Colon (tissue), 2 donors: ENCODE data around the gene CPA4.

Source experiments
- FAIRE-seq: peaks from 2 replicates; lab custom pipeline; 2012; peaks lifted over from hg19 to GRCh38; lab: Jason Lieb, UNC
- donor health status: control.
- donor health status: control.

Gene CPA4

DNA sequence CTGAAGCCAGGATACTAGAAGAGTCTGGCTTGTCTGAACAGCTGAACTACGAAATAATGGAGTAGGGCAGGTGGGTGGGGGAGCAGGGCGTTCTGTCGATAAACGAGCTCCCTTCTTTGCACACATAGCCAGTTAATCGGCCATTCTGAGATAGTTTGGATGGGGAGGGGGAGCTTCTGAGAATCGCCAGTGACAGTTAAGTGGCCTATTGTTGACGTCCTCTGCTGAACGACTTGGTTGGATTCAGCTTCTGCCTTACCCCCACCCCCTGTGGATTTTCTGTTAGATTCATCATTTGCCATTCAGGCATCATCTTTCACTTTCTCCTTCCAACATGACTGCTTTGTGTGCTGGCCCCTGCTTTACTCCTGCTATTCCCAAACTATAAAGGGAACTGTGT lies 52.2 kb downstream of the CPA4 start:
- no peak for FAIRE-seq

GRCh38 chr7:130345725-130346124 lies 52.8 kb downstream of the CPA4 start:
- FAIRE-seq, result no peak

GRCh38 chr7:130346177-130346905 lies 53.4 kb downstream of the CPA4 start:
- FAIRE-seq, result no peak

DNA sequence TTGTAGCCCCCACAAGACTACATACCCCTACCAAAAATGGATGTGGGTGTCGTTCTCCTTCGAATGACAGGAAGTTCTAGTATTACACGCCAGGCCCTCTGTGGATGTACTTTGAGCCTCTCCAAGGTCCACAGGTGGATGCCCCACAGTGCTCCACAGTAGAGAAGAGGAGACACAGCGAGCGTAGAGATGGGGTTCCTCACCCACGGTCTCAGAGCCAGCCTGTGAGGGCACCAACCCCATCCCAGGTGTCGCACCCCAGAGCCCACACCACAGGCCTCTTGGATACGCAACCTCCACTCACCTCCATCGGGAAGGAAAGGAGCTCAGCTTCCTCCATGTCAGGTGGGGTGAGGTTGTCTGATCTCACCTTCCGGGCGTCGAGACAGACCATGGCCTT lies 54.0 kb downstream of the CPA4 start:
- no peak for FAIRE-seq

DNA sequence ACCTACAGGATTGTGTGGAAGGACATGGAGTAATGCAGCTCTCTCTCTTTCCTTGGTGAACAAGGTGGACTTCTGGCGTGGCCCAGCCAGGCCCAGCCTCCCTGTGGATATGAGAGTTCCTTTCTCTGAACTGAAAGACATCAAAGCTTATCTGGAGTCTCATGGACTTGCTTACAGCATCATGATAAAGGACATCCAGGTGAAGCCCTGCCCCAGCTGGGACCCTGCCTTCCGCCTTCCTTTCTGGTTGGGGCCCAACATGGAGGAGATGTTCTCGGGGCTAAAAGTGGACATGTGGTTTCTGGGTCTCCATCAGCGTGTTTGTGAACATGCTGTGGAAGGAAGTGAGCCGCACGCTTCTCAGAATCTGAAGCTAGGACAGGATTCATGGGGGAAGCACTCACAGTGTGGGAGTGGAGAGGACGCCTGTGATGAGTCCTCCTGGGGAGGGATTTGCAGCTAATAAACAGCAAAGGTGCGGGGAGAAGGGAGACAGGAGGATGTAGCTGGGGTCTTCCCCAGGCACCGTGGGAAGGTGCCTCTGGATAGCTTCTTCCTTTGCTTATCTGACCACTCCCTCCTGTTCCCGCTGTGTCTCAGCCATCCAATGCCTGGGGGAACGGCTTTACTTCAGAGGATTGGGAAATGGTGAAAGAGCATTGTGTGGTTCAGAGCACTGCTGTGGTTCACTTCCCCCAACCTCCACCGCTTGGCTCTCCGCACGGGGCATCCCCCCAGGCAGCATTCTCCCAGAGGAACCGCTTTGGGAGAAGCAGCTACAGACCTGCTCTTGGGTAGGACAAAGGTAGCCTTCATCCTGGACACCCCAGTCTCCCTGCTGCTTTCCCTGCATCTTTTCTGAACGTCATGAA lies 57.2 kb downstream of the CPA4 start:
- FAIRE-seq, result no peak

GRCh38 chr7:130350945-130351790 lies 58.2 kb downstream of the CPA4 start:
- FAIRE-seq, result no peak

GRCh38 chr7:130351791-130352090 lies 58.8 kb downstream of the CPA4 start:
- no peak for FAIRE-seq

DNA sequence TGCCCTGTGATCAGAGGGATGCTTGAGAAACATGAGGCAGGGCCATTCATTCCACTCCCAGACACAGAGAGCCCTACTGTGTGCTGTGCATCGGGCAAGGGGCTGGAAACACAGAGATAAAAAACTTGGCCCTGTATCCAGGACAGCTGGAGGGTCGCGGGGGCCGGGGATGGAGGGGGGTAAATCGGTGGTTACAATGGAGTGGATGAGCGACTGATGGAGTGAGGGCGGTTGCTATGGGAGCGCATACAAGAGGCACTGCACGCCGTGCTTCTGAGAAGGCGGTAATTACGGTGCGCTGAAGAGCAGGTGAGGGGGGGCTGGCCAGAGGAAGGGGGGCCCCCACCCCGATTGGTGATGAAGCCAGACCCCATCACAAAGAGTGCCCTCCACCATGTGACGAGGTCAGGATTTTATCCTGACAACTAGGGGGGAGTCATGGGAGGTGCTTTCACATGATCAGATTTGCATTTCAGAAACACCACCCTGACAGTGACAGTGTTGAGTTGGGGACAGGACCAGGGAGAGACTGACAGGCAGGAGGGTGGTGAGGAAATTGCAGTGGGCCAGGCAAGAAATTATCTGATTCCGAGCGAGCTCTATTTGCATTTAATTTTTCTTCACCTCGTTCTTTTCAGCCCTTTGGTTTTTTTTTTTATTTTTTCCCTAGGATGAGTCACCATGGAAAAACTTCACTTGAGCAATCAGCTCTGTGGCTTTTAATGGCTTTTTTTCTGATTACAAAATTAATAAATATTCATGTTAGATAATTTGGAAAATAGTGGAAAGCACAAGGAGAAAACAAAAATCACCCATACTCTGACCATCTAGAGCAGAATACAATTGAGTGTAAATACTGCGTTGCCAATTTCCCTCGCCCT lies 59.5 kb downstream of the CPA4 start:
- no peak for FAIRE-seq

DNA sequence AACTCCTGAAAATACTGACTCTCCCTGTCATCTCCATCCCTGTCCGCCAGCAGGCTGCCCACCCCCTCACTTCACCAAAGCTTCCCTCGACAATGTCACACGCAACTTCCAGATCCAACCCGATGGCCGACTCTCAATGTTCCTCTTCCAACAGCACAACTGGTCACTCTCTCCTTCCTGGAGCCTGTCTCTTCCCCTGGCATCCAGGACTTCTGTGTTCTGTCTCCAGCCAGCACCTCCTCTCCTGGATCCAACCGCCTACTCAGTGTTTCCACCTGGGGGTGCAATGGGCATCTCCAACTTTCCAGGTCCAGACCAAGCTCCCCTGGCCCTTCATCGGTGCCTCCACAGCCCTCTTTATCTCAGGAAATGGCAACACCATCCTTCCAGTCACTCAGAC lies 60.2 kb downstream of the CPA4 start:
- FAIRE-seq, result no peak

GRCh38 chr7:130356121-130356875 lies 63.3 kb downstream of the CPA4 start:
- FAIRE-seq, result no peak

- FAIRE-seq, result no peak
These were observed 64.1 kb downstream of the CPA4 start for GRCh38 chr7:130356876-130357611.

- no peak for FAIRE-seq
These were observed 65.5 kb downstream of the CPA4 start for GRCh38 chr7:130358471-130358870.

- no peak for FAIRE-seq
These were observed 66.4 kb downstream of the CPA4 start for GRCh38 chr7:130359276-130359857.

- no peak for FAIRE-seq
These were observed 67.6 kb downstream of the CPA4 start for GRCh38 chr7:130360518-130360917.

DNA sequence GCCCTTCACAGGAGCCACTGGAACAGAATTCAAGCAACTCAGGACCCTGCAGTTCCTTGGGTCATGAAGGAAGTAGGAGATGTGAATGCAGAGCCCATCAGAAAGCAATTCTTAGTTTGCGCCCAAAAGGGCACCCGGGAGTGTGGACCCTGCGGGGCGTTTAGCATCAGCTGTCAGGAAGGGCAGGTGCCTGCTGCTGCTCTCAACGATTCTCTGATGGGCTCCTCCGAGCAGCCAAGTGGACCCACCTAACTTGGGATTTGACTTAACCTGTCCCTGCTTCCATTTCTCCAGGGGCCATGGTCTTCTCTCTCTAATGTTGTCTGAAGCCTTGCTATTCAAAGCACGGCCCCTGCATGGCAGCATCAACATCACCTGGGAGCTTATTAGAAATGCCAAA lies 68.7 kb downstream of the CPA4 start:
- FAIRE-seq, result no peak

- no peak for FAIRE-seq
These were observed 69.4 kb downstream of the CPA4 start for GRCh38 chr7:130362251-130362816.

DNA sequence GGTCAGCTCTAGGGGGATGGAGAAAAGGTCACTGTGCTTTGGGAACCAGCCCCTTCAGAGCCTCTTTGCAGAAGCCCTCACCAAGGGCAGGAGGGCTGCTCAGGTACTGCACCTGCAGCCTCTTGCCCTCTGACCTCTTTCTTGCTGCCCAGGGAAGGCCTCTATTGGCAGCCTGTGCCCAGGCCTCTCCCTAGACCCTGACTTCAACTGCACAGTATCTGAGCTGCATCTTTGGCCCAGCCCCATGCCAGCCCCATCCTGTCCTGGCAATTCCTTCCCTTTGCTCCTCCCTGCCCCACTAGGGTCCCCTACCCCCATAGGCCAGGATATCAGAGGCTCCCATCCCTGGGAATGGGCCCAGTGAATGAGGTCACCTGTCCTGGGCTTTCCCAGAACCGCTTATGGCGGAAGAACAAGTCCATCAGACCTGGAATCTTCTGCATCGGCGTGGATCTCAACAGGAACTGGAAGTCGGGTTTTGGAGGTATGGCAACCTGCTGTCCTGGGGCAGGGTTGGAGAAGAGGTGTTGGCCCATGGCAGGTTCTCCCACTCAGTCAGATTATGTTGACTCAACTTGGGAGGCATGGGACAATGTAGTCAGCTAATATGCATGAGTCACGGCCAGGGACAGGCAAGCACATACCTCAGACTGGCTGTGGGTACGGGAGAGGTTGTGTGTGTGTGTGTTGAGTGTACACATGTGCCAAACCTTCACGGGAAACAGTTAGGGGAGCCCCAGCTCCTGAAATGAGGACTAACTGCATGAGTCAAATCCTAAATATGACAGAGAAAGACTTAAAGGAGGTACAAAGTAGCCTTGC lies 70.3 kb downstream of the CPA4 start:
- FAIRE-seq, result no peak

DNA sequence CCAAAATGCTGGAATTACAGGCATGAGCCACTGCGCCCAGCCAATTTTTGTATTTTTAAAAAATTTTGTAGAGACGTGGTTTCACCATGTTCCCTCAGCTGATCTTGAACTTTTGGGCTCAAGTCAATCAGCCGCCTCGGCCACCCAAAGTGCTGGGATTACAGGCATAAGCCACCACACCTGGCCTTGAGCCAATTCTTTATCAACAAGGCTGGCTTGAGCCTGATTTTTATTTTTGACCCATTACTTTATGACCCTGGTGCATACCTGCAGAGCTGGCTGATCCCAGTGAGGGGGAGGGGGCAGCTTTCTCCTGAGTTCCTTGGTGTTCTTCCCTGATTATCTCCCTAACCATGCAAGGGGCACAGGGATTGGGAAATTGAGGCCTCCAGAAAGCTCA lies 71.5 kb downstream of the CPA4 start:
- no peak for FAIRE-seq

- no peak for FAIRE-seq
These were observed 72.1 kb downstream of the CPA4 start for GRCh38 chr7:130365088-130365487.
